Choroid plexus epithelial cell (primary cell): ENCODE results near the gene ADAMTS3.

Experiments
- DNase-seq: peaks from one replicate; pipeline ENCODE4 v3.0.0-alpha.2; 2010; ENCODE audit warnings: low read depth
- H3K4me3 ChIP-seq: 2 replicates; pipeline ENCODE4 v1.5.1; 2011; ENCODE audit warnings: low read depth, mild to moderate bottlenecking, control low read depth, low read length, moderate library complexity
- TF ChIP-seq, protein P1 (sequence below): conservative IDR thresholded peaks from 2 replicates; pipeline ENCODE4 v1.5.1; 2011; ENCODE audit warnings: low read depth, mild to moderate bottlenecking, control low read depth, inconsistent platforms, low read length, moderate library complexity

ADAMTS3 gene

GRCh38 chr4:72377491-72378194 lies 191.4 kb downstream of the ADAMTS3 start:
- no peak overlapping the region for H3K4me3 ChIP-seq
- DNase-seq: peak; percentile 36
- TF ChIP-seq, protein P1, sequence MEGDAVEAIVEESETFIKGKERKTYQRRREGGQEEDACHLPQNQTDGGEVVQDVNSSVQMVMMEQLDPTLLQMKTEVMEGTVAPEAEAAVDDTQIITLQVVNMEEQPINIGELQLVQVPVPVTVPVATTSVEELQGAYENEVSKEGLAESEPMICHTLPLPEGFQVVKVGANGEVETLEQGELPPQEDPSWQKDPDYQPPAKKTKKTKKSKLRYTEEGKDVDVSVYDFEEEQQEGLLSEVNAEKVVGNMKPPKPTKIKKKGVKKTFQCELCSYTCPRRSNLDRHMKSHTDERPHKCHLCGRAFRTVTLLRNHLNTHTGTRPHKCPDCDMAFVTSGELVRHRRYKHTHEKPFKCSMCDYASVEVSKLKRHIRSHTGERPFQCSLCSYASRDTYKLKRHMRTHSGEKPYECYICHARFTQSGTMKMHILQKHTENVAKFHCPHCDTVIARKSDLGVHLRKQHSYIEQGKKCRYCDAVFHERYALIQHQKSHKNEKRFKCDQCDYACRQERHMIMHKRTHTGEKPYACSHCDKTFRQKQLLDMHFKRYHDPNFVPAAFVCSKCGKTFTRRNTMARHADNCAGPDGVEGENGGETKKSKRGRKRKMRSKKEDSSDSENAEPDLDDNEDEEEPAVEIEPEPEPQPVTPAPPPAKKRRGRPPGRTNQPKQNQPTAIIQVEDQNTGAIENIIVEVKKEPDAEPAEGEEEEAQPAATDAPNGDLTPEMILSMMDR: no peak

- no peak overlapping the region for H3K4me3 ChIP-seq
- DNase-seq: no peak
- TF ChIP-seq, protein P1: no peak
Observed at GRCh38 chr4:72376901-72377300, 192.1 kb downstream of the ADAMTS3 start.

DNA sequence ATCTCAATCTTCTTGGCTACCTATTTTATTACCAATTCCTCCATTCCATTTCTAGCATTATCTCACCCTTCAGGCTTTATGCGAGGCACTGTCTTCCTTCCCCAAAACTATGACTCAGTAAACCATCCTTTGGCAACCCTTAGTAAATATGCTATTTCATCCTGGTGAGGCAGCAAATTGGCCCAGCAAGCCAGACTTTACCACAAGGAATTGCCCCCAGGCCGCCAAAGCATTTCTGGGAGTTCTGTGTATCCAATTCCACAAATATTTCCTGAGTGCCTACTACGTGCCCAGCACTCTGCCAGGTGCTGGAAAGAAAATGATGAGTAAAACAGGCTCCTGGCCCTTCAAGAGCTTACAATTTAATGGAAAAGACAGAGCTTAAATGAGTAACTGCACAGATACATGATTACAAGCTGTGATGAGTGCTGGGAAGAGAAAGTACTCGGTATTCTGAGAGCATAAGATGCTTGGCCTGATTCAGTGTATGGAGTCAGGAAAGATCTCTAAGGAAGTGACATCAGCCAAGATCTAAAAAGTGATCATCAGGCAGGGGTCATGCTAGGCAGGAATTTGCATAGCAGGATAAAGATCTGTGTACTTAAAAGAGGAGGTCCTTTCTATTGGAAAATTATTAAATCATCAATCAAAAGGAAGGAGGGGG lies 193.8 kb downstream of the ADAMTS3 start:
- TF ChIP-seq, protein P1: no peak
- H3K4me3 ChIP-seq: no peak overlapping the region
- DNase-seq: peak; percentile 48

DNA sequence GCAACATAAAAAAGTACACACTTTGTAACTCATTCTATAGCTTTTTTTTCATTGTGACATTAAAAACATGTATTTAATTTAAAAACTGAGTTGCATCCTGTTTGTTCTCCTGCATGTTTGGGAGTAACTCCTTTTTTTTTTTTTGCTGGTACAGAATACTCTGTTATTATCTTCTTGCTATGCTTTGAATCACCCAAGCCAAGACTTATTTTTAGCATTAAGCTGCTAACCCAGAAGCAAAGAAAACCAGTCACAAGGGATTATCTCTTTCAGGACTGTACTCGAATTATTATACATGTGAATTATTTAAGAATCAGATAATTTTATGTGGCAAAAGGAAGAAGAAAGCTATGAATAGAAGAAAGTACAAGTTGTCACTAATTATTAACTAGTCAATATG lies 194.9 kb downstream of the ADAMTS3 start:
- H3K4me3 ChIP-seq: no peak overlapping the region
- TF ChIP-seq, protein P1: no peak
- DNase-seq: no peak

DNA sequence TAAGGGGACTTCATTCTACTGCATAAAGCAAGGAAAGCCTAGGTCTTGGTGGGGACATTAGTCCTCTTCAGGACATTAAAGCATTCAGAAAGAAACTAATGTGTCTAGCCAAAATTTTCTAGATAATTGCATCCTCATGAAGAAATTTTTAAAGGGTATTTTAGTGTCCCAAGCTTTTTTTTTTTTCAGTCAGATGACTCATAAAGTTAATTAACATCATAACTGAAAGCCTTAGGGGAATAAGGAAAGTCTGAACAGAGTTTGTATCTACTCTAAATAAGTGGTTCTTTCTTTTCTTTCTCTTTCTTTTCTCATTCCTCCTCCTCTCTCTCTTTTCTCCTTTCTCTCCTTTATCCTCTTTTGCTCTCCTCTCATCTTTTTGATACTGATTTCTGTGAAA lies 202.4 kb downstream of the ADAMTS3 start:
- no peak for DNase-seq
- TF ChIP-seq, protein P1: no peak
- no peak overlapping the region for H3K4me3 ChIP-seq

- TF ChIP-seq, protein P1: no peak
- H3K4me3 ChIP-seq: no peak overlapping the region
- DNase-seq: no peak
Observed at GRCh38 chr4:72365981-72366380, 203.0 kb downstream of the ADAMTS3 start.

GRCh38 chr4:72365016-72365415 lies 204.0 kb downstream of the ADAMTS3 start:
- H3K4me3 ChIP-seq: no peak overlapping the region
- TF ChIP-seq, protein P1: no peak
- no peak for DNase-seq
